ENCODE measurements around the gene LOC101059915.
"Not testable (repeated sequence)": the region's sequence is repeated elsewhere in the genome, so short reads cannot be mapped to it uniquely, and the experiment has no call there.

LOC101059915 gene

DNA sequence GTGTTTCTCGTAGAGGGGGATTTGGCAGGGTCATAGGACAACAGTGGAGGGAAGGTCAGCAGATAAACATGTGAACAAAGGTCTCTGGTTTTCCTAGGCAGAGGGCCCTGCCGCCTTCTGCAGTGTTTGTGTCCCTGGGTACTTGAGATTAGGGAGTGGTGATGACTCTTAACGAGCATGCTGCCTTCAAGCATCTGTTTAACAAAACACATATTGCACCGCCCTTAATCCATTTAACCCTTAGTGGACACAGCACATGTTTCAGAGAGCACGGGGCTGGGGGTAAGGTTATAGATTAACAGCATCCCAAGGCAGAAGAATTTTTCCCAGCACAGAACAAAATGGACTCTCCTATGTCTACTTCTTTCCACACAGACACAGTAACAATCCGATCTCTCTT, 22.9 kb upstream of the LOC101059915 start:
- DNase-seq = not testable (repeated sequence)

DNA sequence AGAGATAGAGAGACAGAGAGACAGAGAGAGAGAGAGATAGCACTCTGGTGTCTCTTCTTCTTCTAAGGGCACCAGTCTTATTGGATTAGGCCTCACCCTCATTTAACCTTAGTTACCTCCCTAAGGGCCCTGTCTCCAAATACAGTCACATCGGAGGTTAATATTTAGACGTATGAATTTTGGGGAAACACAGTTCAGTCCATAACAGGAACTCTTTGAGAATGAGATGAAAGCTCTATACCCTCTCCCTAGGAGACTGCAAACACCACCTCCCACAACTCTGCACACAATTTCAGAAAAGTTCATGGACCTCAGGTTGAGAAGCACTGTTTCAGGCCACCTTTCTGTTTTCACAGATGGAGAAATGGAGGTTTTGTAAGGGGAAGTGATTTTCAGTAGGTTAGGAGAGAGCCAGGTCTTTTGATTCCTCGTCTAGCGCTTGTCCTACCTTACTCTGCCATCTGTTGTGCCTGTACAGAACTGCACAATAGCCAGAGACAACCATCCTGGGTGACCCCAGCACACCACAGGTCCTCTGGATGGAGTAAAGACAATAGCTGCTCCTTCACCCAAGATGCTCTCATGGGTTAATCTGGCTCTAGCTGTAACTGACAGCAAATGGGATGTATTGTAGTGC, 16.9 kb upstream of the LOC101059915 start:
- peak in 1 of 2 experiments; percentile 9 for DNase-seq

DNA sequence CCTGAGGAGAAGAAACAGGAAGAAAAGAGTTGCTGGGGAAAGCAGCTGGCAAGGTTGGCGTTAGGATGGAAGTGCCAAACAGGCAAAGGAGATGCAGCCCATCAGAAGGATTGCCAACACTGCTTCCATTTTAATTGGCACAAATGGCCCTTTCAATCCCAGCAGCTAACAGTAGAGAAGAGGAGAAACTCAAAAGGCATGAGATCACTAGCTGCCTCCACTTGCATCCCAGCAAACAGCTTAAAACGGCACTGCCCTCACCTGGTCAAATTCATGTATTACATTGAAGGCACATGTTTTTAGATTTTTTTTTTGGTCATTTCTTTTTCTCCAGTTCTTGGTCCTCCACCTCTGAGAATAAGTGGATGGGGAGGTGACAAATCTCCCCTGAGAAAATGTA, 14.9 kb upstream of the LOC101059915 start:
- DNase-seq = peak; percentile 34 to 40

DNA sequence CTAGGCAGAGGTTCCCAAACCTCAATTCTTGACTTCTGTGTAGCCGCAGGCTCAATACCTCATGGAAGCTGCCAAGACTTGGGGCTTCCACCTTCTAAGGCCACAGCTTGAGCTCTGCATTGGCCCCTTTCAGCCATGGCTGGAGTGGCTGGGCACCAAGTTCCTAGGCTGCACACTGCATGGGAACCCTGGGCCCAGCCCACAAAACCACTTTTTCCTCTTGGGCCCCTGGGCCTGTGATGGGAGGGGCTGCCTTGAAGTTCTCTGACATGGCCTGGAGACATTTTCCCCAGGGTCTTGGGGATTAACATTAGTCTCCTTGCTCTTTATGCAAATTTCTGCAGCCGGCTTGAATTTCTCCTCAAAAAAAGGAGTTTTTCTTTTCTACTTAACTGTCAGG, 14.0 kb upstream of the LOC101059915 start:
- DNase-seq = no peak

DNA sequence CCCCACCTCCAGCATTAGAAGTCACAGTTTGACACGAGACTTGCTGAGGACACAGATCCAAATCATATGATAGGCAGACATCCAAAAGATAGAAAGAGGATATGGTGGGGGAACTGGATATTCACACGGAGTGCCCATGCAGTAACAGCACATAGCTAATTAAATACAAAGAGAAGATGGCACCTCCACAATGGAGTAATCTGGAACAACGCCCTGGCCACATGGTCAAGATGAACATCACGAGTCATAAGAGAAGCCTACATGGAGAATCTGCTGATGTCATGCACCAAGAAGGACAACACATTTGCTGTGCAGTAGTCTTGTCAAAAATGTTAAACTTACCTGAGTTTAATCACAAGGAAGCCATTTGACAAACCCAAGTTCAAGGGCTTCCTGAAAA, 10.1 kb upstream of the LOC101059915 start:
- no peak for DNase-seq

DNA sequence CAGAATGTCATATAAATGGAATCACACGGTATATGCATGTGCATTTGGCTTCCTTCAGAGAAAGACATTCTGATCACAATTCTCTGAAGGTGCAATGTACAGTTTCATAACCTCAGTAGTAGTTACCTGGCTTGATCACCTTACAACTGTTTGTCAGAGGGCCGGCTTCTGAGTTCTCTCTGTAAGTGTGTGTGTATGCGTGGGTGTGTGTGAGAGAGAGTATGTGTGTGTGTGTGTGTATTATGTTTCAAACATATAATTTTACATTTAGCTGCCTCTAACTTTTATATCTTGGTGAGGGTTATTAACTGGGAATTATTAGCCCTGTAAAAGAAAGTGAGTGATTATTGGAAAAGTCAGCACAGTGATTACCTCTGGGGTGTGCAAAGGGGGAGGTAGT, 8.0 kb upstream of the LOC101059915 start:
- no peak for DNase-seq

DNA sequence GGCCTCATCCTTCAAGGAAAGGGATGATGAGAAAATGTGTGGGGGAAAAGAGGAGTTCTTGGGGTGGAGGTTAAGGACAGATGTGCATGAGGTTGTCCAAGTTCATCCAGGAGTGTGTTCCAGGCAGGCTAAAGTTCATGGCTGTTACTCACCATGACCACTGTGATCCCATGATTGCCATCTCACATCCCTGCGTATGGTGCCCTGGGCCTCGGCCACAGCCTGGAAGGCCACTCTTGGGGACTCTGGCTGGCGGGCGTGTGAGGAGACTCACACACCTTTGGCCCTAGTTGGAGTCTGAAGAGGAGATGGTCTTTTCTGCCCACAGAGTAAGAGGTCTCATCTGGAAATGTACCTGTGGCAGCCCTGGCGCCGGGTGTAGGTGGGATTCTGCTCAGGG, 7.4 kb upstream of the LOC101059915 start:
- no peak for DNase-seq

DNA sequence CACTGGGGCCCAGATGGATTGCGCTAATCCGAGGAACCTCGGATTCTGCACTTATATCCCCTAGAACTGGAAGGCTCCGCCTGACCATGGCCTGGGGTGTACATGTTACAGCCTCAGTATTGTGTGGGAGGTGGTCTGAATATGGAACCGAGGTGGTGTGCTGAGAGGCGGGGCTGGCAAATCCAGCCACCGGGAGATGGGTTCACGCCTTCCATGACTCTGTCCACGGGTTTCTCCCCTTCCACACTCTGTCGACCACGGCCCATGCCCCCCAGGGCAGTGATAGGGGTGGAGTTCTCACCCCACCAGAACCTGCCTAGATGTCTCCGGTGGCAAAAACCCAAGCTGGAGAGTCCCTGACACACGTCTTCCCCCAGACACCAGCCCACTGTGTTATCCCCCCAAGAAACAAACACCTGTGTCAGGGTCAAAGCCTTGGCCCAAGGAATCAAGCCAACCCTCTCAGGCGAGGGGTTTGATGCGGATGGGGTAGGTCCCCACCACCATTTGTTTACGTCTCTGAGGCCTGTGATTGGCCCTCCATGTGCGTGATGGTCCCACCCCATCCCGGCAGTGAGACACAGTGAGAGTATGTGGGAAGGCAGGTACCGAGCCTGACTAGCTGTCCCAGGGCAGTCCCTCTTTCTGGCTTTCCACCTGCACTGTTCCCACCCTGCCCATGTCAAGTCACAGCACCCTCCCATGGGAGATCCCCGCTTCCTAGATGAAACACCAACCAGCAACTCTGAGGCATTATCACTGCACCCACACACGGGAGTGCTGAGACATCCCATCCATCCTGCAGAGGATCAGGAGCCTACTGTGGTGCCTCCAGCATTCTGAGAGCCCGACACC, 6.6 kb upstream of the LOC101059915 start:
- no peak for DNase-seq

DNA sequence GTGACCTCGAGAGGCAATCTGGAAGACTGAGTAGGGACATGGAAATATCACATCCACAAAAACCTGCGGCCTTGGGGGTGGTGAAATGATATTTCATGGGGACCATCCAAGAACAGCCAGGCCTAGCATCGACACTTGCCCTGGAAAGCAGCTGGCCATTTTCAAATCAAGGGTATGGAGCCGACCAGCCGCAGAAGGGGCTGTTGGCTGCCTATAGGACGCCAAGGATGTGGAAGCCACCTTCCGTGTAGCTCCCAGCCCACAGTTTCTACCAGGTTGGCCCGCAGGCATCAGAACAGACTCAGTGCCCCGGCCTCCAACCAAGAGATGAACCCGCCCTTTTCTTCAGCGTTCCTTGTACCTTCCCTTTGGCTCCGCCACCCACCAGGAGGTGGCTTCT, 5.4 kb upstream of the LOC101059915 start:
- no peak for DNase-seq

DNA sequence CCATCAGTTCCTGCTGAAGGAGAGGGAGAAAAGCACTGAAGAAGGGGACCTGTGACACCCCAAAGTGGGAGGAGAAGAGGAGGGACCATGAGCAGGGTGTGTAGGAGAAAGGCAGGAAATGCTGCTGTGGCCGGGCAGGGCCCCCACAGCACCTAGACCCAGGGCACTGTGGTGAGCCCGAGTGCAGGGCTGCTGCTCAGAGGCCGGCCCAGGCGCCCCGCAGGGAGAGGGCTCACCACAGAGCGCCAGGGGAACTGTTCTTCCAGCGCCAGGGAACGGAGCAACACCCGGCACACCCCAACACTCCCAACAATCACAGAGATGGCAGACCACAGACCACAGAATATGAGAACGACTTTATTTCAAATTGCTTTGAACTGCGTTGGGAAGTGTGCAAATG, 4.7 kb upstream of the LOC101059915 start:
- DNase-seq = not testable (repeated sequence)

DNA sequence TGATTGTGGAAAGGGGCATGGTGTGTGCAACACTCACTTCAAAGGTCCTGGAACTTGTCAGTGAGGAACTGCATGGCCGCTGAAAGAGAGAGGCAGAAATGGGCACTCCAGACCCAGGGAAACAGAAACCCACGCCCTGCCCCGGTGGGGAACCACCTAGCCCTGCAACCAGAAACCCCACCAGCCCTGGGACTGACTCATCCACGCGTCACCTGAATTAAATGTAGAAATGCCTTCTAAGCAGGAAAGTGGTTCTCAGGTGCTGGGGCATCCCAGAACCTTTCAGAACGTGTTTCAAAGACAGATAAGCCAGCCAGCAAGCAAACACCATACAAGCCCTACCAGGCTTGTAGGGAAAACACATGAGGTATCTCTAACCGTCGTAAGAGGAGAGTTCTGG, 4.1 kb upstream of the LOC101059915 start:
- peak; percentile 45 to 70 for DNase-seq

DNA sequence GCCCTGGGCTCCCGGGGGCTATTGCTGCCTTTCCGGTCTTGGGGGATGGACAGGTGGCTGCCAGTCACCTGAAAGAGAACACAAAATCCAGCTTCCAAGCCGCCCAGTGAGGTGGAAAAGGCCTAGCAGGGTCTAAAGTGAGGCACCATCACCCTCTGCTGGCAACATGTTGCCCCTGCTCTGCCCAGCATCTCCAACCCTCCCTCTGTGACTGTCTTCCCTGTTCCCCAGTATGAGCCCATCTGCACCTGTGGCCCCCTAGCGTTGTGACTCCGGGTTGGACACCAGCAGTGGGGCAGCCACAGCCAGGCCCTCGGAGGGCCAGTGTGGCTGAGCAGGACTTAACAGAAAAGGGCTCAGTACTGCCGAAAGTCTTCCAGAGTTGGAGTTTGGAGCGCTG, 3.1 kb upstream of the LOC101059915 start:
- DNase-seq = not testable (repeated sequence)

DNA sequence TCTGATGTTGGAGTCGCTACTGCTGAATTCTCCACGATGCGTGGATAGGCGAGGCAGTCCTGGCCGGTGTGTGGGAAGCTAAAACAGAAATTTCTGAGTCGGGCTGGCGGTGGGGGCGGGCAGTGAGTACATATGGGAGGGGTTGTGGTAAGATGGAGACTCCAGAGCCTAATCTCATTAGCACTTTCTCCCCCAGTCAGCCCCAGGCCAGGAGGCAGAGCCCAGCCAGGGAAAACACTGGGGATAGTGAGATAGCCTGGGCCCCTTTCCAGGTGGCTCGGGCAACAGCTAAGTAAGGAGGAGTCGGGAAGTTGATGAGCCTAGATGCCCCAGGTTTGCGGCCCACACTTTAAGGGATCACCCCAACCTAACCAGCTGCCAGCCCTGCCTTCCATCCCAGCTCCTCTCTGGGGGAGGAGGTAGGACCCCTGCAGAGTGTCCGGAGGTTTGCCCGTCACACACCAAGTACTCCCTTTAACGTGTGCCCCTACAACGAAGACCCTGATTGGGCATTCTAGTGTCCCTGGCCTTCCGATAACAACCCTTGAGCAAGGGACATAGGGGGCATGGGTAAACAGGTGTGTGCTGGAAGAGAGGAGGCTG, 2.4 kb upstream of the LOC101059915 start:
- no peak for DNase-seq

DNA sequence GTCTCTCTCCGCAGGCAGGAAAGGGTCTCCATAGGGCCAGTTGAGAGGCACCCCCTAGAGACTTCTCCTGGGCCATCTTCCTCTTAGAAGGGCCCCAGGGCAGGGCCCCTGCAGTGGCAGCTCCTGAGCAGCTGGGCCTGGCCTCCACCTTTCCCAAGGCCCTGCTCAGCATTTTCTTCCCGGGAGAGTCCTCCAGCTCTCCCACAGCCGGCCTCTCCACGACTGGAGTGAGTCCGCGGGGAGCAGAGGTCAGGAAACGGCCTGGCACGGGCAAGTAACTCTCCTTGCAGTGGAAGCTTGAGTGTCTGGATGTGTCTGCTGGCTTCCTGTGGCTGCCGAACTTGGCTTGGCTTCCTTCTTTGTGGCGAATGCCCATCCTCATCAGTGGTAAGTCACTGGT, 1.6 kb upstream of the LOC101059915 start:
- DNase-seq = no peak

DNA sequence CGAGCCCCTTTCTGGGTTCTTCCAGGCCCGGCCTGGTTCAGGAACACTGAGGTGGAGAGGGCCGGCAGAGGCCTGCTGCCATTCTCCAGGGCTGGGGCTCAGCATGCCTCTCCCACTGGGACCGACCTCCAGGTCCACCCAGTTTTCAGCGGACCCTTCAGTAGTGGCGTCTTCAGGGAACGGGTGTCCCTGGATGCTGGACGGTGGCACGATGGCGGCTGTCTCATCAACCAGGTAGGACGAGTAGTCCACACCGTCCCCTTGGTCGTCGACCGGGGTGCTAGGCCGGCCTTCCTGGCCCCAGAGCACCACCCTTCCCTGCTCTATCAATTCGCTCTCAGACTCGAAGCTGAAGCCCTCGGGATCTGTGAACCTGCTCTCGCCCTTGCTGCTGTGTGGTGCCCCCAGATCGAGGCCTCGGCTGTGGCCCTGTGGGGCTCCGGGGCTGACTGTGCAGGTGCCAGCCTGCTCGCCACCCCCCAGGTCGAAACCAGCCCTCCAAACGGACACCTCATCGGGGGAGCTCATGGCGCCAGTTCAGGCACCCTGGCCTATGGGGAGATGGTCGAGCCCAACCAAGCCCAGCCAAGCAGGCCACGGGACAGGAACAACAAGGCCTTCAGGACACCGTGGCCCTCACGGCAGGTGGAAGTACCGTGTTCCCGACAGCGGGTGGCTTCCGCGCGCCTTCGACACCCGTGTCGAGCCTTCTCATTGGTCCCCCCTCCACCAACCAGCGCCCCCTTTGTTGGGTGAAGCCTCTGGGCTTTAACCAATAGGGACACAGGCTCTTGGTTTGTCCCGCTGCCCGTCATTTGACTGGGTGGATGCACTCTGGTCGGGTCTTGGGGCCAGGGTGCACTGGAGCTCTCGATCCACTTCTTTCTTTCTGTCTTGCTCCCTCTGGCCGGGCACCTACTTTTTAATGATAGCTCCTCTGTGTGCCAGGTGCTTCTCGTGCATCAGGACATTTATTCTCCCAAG, 814 bp upstream of the LOC101059915 start:
- no peak for DNase-seq

DNA sequence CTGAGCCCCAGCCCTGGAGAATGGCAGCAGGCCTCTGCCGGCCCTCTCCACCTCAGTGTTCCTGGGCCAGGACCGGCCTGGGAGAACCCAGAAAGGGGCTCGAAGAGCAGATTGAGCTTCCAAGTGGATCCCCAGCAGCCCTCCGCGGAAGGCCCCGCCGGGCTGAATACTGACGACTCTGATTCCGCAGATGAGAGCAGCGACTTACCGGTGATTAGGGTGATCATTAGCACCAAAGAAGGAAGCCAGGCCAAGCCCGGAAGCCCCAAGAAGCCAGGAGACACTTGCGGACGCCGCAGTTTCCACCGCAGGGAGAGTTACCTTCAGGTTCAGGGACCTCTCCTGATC, 876 bp downstream of the LOC101059915 start:
- DNase-seq = no peak

DNA sequence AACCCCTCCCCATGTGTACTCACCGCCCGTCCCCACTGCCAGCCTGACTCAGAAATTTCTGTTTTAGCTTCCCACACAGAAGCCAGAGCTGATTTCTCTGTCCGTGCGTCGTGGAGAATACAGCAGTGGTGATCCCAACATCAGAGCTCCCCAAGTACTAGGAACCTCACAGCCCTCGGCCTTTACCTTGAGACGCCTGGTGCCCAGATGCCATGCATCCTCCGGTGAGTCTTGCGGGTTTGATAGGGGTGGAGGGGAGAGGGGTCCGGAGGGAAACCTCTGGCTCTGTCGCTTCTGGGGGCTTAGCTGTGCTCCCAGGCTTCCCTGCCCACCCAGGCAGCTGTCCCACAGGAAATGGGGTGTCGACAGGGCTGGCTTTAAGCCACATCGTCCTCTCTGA, 2.1 kb downstream of the LOC101059915 start:
- DNase-seq = no peak

DNA sequence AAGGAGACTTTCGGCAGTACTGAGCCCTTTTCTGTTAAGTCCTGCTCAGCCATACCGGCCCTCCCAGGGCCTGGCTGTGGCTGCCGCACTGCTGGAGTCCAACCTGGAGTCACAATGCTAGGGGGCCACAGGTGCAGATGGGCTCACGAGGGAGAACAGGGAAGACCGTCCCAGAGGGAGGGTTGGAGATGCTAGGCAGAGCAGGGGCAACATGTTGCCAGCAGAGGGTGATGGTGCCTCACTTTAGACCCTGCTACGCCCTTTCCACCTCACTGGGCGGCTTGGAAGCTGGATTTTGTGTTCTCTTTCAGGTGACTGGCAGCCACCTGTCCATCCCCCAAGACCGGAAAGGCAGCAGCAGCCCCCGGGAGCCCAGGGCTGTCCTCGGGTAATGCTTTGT, 2.6 kb downstream of the LOC101059915 start:
- not testable (repeated sequence) for DNase-seq

DNA sequence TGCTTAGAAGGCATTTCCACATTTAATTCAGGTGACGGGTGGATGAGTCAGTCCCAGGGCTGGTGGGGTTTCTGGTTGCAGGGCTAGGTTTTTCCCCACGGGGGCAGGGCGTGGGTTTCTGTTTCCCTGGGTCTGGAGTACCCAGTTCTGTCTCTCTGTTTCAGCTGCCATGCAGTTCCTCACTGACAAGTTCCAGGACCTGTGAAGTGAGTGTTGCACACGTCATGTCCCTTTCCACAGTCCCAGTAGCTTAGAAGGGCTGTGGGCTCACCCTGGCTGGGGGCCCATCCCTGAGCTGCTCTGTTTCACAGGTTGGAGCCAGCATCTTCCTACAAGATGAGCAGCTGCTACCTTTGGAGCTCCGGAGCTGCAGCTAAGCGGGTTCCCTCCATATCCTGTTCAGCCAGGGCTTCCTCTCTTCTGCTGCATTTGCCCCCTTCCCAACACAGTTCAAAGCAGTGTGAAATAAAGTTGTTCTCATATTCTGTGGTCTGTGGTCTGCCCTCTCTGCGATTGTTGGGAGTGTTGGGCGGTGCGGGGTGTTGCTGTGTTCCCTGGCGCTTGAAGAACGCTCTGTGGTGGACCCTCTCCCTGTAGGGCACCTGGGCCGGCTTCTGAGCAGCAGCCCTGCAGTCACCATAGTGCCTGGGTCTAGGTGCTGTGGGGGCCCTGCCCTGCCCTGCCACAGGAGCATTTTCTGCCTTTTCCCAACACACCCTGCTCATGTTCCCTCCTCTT, 3.9 kb downstream of the LOC101059915 start:
- DNase-seq = peak; percentile 52 to 68

DNA sequence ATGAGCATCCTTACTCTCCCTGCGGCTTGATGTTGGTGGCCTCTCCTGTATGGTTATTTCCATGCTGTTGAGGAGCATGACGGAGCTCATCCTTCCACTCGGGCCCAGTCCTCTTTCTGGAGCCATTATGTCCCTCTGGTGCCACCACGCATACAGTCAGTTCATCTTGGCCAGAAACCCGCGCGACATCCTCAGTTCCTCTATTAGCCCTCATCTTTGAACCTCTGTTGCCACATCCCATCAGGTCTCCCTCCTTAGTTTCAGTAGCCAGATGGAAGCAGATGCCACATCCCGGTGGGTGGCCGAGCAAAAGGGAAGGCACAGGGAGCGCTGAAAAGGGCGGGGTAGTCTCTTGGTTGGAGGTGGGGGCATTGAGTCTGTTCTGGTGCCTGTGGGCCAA, 4.6 kb downstream of the LOC101059915 start:
- no peak for DNase-seq

DNA sequence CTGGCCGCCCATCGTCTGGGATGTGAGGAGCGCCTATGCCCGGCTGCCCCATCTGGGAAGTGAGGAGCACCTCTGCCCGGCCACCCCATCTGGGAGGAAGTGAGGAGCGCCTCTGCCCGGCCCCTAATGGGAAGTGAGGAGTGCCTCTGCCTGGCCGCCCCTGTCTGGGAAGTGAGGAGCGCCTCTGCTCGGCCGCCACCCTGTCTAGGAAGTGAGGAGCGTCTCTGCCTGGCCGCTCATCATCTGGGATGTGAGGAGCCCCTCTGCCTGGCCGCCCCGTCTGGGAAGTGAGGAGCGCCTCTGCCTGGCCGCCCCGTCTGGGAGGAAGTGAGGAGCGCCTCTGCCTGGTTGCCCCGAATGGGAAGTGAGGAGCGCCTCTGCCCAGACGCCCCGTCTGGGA, 8.3 kb downstream of the LOC101059915 start:
- not testable (repeated sequence) for DNase-seq
